K562 (cell line): Measurements from ENCODE around the gene GHRL. TPM values are rescaled to one million over a fixed set of nuclear protein-coding genes. Genes with fewer than 3 reads are reported as not detected.
A peak's percentile ranks its signal among the peaks of the same experiment; 100 is the strongest.

Source experiments
- ATAC-seq: fragments of 200-7000 bp; cut with Tn5 transposase; 3 replicates; pipeline ENCODE4 v1.9.1; 2020; ENCODE audit warnings: moderate library complexity
- BruUV-seq: library from RNA; stranded (reverse); fragments of 400-500 nt; replicated peaks from 2 replicates; lab custom pipeline; 2021; lab: Mats Ljungman, UMichigan
- CTCF ChIA-PET: fragments of 300-600 bp; formaldehyde crosslinking; extraction: SDS; loops from one replicate; lab custom pipeline; 2021; ENCODE audit warnings: low intra/inter-chr PET ratio; lab: Yijun Ruan, JAX
- POLR2A ChIA-PET: fragments of 300-600, 350-650 bp; sonication (Branson Sonifier 250); formaldehyde crosslinking; extraction: SDS; loops from one replicate; lab custom pipeline; 2021; ENCODE audit warnings: antibody characterized with exemption, inconsistent platforms; lab: Yijun Ruan, JAX
- DNase-seq, 4 experiments: peaks; one replicate each; pipeline versions ENCODE4 v3.0.0 to v3.0.0-alpha.2; 2011 to 2018; ENCODE audit warnings: low spot score in 3 of 4, mixed read lengths in 3 of 4; ENCODE audit errors: extremely low read depth in 1 of 4
- FAIRE-seq: peaks from 2 replicates; lab custom pipeline; 2011; peaks lifted over from hg19 to GRCh38; lab: Jason Lieb, UNC
- H2AFZ ChIP-seq: 2 replicates; pipeline ENCODE4 v1.6.0; 2011; ENCODE audit warnings: low read depth, low read length, control low read depth, inconsistent platforms
- H3K27ac ChIP-seq: fragments of 200-600 bp; 3 replicates; pipeline ENCODE4 v1.8.0; 2011; ENCODE audit warnings: low read depth, mild to moderate bottlenecking, control low read depth, inconsistent platforms, low read length, moderate library complexity, mixed read lengths; ENCODE audit errors: extremely low read depth
- H3K27me3 ChIP-seq, 2 experiments: fragments of 300-600 bp in 1 of 2; 2 replicates in 1 of 2; 3 replicates in 1 of 2; pipeline versions ENCODE4 v1.6.0 to v1.8.0; 2011; ENCODE audit warnings: inconsistent platforms in 2 of 2, low read length in 2 of 2, mild to moderate bottlenecking in 1 of 2, mixed read lengths in 1 of 2, moderate library complexity in 1 of 2; ENCODE audit not compliant: control insufficient read depth in 2 of 2, insufficient read depth in 2 of 2
- H3K36me3 ChIP-seq: fragments of 300-600 bp; 3 replicates; pipeline ENCODE4 v1.8.0; 2011; ENCODE audit warnings: mild to moderate bottlenecking, low read length, inconsistent platforms; ENCODE audit not compliant: control insufficient read depth, insufficient read depth
- H3K4me1 ChIP-seq, 2 experiments: fragments of 200-600 bp in 1 of 2; replicated peaks in 1 of 2; 2 replicates in 1 of 2; 3 replicates in 1 of 2; pipeline versions ENCODE4 v1.5.1 to v1.8.0; 2011; ENCODE audit warnings: inconsistent platforms in 2 of 2, low read length in 2 of 2, mild to moderate bottlenecking in 1 of 2, mixed read lengths in 1 of 2, moderate library complexity in 1 of 2; ENCODE audit not compliant: control insufficient read depth in 2 of 2, insufficient read depth in 2 of 2
- H3K4me2 ChIP-seq: 2 replicates; pipeline ENCODE4 v1.6.1; 2011; ENCODE audit warnings: low read length, control low read depth, inconsistent platforms, mixed read lengths; ENCODE audit not compliant: insufficient read depth
- H3K4me3 ChIP-seq: fragments of 200-600 bp; sonication (generic), shearing (Covaris generic); 2 replicates; pipeline ENCODE4 v1.5.1; 2016; ENCODE audit warnings: control low read depth, inconsistent platforms
- H3K79me2 ChIP-seq: fragments of 200-600 bp; 3 replicates; pipeline ENCODE4 v1.8.0; 2011; ENCODE audit warnings: low read length, inconsistent platforms; ENCODE audit not compliant: control insufficient read depth, insufficient read depth
- H3K9ac ChIP-seq, 2 experiments: 2 replicates each; pipeline versions ENCODE4 v1.6.0 to v1.6.1; 2011; ENCODE audit warnings: low read depth in 2 of 2, low read length in 2 of 2, control low read depth in 1 of 2, inconsistent platforms in 1 of 2, mild to moderate bottlenecking in 1 of 2, mixed read lengths in 1 of 2; ENCODE audit not compliant: insufficient read depth in 1 of 2
- H3K9me1 ChIP-seq: one replicate; pipeline ENCODE4 v1.6.0; 2011; ENCODE audit warnings: inconsistent platforms, mild to moderate bottlenecking, low read length, moderate library complexity; ENCODE audit not compliant: control insufficient read depth, insufficient read depth
- H3K9me3 ChIP-seq: replicated peaks from 2 replicates; pipeline ENCODE4 v1.5.1; 2011; ENCODE audit warnings: low read depth, low read length, inconsistent platforms; ENCODE audit not compliant: control insufficient read depth, insufficient read depth
- H4K20me1 ChIP-seq: replicated peaks from 2 replicates; pipeline ENCODE4 v1.6.1; 2011; ENCODE audit warnings: low read length, inconsistent platforms, mixed read lengths; ENCODE audit not compliant: control insufficient read depth, insufficient read depth
- ZNF24 ChIP-seq: fragments of 450-650 bp; IDR thresholded peaks from 2 replicates; pipeline ENCODE4 v1.6.1; 2016
- ZNF780A ChIP-seq: fragments of 250-450 bp; sonication (Bioruptor Pico); IDR thresholded peaks from 2 replicates; pipeline ENCODE4 v1.5.0; 2021; ENCODE audit warnings: mild to moderate bottlenecking
- WGBS: fragments of 100-300 bp; shearing (Covaris generic); methylation state at CpG from one replicate; pipeline ENCODE4 v1.1.6; 2016; ENCODE audit warnings: low coverage, mixed read lengths; ENCODE audit not compliant: insufficient coverage; ENCODE audit errors: missing lambda C conversion rate; 5-methylcytosine and 5-hydroxymethylcytosine counted together
- in situ Hi-C: fragments of 300-500 bp; cut with MboI; formaldehyde crosslinking; loops from 4 replicates; pipeline ENCODE4 v1.15.0; 2018; ENCODE audit warnings: inconsistent platforms, mixed read lengths
- intact Hi-C: fragments of 100-400 bp; cut with micrococcal nuclease; formaldehyde crosslinking; loops from 2 replicates; pipeline ENCODE4 v1.14.2; 2022
- polyA plus RNA-seq, 8 experiments: library from polyadenylated mRNA; depleted of rRNA in 4 of 8; stranded (reverse) in 5 of 8; unstranded in 3 of 8; fragments of >200 nt; fragmentation: Nextera tagmentation in 2 of 8; fragmentation: Illumina TruSeq in 1 of 8; extraction: Ambion mirVana in 2 of 8; extraction: Trizol in 1 of 8; gene quantifications; 2 replicates each; pipeline versions ENCODE4 v1.2.1 to v1.2.3, GENCODE V29; 2011 to 2014; ENCODE audit warnings: inconsistent platforms in 1 of 8, missing spikeins in 1 of 8
- total RNA-seq, 7 experiments: library from RNA; depleted of rRNA in 6 of 7; stranded (reverse); fragments of >200 nt in 6 of 7; fragmentation: Illumina TruSeq in 2 of 7; extraction: Trizol in 2 of 7; gene quantifications; 2 replicates each; pipeline versions ENCODE4 v1.2.1 to v1.2.3, GENCODE V29; 2011 to 2021; ENCODE audit warnings: low replicate concordance in 1 of 7
- TF ChIP-seq, protein P1 (sequence below), 2 experiments: fragments of 450-650 bp in 1 of 2; sonication (generic) in 1 of 2; formaldehyde crosslinking in 1 of 2; IDR thresholded peaks; 2 replicates each; pipeline versions ENCODE4 v1.7.1 to v1.9.0; 2016 to 2022; ENCODE audit warnings: inconsistent platforms in 1 of 2, mild to moderate bottlenecking in 1 of 2, missing genetic modification reagents in 1 of 2

The GHRL gene
- total and polyA plus RNA-seq, 9 of the 15 experiments (the other 6 are each of a cell fraction or from before 2014, with no cell fraction given): 0.08 to 0.29 (median 0.15) TPM; not detected in 5

DNA sequence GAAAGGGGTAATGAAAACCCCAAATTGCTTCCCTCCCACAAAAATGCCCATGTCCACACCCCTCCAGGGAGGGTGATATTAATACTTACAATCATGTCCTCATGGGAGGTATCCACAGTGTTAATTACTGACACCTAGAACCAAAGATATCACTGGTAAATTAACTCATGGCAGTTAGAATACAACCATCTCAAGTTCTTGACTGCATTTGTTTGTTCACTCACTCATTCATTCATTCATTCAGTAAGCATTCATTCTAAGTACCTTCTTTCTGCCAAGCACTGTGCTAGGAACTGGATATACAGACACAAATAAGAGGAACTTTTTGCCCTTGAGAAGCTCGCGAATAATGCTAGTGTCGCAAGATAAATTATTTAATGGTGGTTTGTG lies 25.2 kb upstream of the GHRL start:
- Histone ChIP-seq H3K9ac (no peak overlapping the region; a peak in 1 of 4 replicates), H3K4me1 (peaks cover 5% of the 10 kb centered on the region in 2 experiments; a peak in 3 of 5 replicates), H3K36me3 (peaks cover 68% of the 10 kb centered on the region), H3K79me2 (peaks cover 41% of the 10 kb centered on the region), H3K27me3 (no peaks in the 10 kb centered on the region), H4K20me1 (peaks cover 25% of the 10 kb centered on the region), H3K9me1 (peaks cover 9% of the 10 kb centered on the region), H2AFZ (no peak overlapping the region), H3K9me3 (no peaks in the 10 kb centered on the region), H3K4me2 (no peak overlapping the region), H3K27ac (no peak overlapping the region), H3K4me3 (no peak overlapping the region)
- ATAC-seq (no peak), DNase-seq (no peak), FAIRE-seq (no peak)
- intact Hi-C loops: no loop called here
- POLR2A ChIA-PET: interaction anchor here (0.6 to 4.0 kb wide), 3 partner anchors 13 to 385 kb away, joined by 3 to 39 read pairs (median 3); partner anchors contain the start of gene CRELD1
- WGBS: 100% methylated on average over 3 of the region's 3 CpGs
- CTCF ChIA-PET: no interaction called here
- TF ChIP-seq ZNF780A (CRISPR knock-in tag): no peak
- TF ChIP-seq, protein P1, sequence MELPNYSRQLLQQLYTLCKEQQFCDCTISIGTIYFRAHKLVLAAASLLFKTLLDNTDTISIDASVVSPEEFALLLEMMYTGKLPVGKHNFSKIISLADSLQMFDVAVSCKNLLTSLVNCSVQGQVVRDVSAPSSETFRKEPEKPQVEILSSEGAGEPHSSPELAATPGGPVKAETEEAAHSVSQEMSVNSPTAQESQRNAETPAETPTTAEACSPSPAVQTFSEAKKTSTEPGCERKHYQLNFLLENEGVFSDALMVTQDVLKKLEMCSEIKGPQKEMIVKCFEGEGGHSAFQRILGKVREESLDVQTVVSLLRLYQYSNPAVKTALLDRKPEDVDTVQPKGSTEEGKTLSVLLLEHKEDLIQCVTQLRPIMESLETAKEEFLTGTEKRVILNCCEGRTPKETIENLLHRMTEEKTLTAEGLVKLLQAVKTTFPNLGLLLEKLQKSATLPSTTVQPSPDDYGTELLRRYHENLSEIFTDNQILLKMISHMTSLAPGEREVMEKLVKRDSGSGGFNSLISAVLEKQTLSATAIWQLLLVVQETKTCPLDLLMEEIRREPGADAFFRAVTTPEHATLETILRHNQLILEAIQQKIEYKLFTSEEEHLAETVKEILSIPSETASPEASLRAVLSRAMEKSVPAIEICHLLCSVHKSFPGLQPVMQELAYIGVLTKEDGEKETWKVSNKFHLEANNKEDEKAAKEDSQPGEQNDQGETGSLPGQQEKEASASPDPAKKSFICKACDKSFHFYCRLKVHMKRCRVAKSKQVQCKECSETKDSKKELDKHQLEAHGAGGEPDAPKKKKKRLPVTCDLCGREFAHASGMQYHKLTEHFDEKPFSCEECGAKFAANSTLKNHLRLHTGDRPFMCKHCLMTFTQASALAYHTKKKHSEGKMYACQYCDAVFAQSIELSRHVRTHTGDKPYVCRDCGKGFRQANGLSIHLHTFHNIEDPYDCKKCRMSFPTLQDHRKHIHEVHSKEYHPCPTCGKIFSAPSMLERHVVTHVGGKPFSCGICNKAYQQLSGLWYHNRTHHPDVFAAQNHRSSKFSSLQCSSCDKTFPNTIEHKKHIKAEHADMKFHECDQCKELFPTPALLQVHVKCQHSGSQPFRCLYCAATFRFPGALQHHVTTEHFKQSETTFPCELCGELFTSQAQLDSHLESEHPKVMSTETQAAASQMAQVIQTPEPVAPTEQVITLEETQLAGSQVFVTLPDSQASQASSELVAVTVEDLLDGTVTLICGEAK (IDR thresholded peaks at IDR 0.05): no peak
- TF ChIP-seq, protein P1 (CRISPR knock-in tag; IDR thresholded peaks at IDR 0.05): no peak
- peak; percentile 86 for TF ChIP-seq ZNF24
- BruUV-seq: no TSS peak
- in situ Hi-C loops: loop anchor here (25.0 kb wide), 1 partner anchor 806 kb away; no protein-coding TSS in a partner anchor
